HepG2 (cell line): ENCODE data around the gene IKZF4. TPM values are rescaled to one million over a fixed set of nuclear protein-coding genes. Genes with fewer than 3 reads are reported as not detected.

Experiments used
- ARID4A ChIP-seq: sonication (generic); formaldehyde crosslinking; IDR thresholded peaks from 2 replicates; pipeline ENCODE4 v1.5.0; 2020; ENCODE audit warnings: mild to moderate bottlenecking, missing genetic modification reagents, borderline replicate concordance
- CCAR2 ChIP-seq: fragments of 200-400 bp; formaldehyde crosslinking; optimal IDR thresholded peaks from 2 replicates; pipeline ENCODE3; 2018; ENCODE audit warnings: low read depth, mild to moderate bottlenecking, low read length, moderate library complexity
- CREB1 ChIP-seq, 2 experiments: fragments of 450-650 bp in 1 of 2; IDR thresholded peaks; 2 replicates each; pipeline ENCODE4 v1.6.1; 2016 to 2017; ENCODE audit warnings: control low read depth in 1 of 2, mild to moderate bottlenecking in 1 of 2, missing compliant biosample characterization in 1 of 2, missing genetic modification characterization in 1 of 2
- DRAP1 ChIP-seq: IDR thresholded peaks from 2 replicates; pipeline ENCODE4 v1.6.1; 2016; ENCODE audit warnings: missing genetic modification reagents, missing compliant biosample characterization
- FOSL2 ChIP-seq: sonication (generic); formaldehyde crosslinking; IDR thresholded peaks from 2 replicates; pipeline ENCODE4 v1.4.0; 2020; ENCODE audit warnings: missing genetic modification reagents
- JARID2 ChIP-seq: sonication (generic); formaldehyde crosslinking; IDR thresholded peaks from 2 replicates; pipeline ENCODE4 v1.8.1; 2023; ENCODE audit warnings: missing genetic modification reagents, inconsistent platforms; ENCODE audit not compliant: insufficient replicate concordance
- JDP2 ChIP-seq: sonication (generic); formaldehyde crosslinking; IDR thresholded peaks from 2 replicates; pipeline ENCODE4 v1.8.1; 2022; ENCODE audit warnings: missing genetic modification reagents, borderline replicate concordance
- KDM1A ChIP-seq: IDR thresholded peaks from 2 replicates; pipeline ENCODE4 v1.6.1; 2016; ENCODE audit warnings: missing compliant biosample characterization
- KDM4B ChIP-seq: sonication (generic); formaldehyde crosslinking; IDR thresholded peaks from 2 replicates; pipeline ENCODE4 v1.4.0; 2020; ENCODE audit warnings: missing genetic modification reagents
- NFIB ChIP-seq: sonication (generic); formaldehyde crosslinking; IDR thresholded peaks from 2 replicates; pipeline ENCODE4 v1.9.0; 2021; ENCODE audit warnings: missing genetic modification reagents, mild to moderate bottlenecking, borderline replicate concordance
- NONO ChIP-seq, 2 experiments: fragments of 450-650 bp in 1 of 2; sonication (generic) in 1 of 2; formaldehyde crosslinking in 1 of 2; IDR thresholded peaks in 1 of 2; conservative IDR thresholded peaks in 1 of 2; 2 replicates each; pipeline versions ENCODE4 v1.6.1 to v1.8.0; 2017 to 2022; ENCODE audit warnings: mild to moderate bottlenecking in 1 of 2, missing genetic modification reagents in 1 of 2, moderate library complexity in 1 of 2
- RAD51 ChIP-seq: fragments of 450-650 bp; IDR thresholded peaks from 2 replicates; pipeline ENCODE4 v1.6.1; 2016; ENCODE audit warnings: borderline replicate concordance
- SMC3 ChIP-seq: IDR thresholded peaks from 2 replicates; pipeline ENCODE4 v1.6.1; 2011; ENCODE audit warnings: low read length, improper control_type of control experiment
- SSRP1 ChIP-seq: IDR thresholded peaks from 2 replicates; pipeline ENCODE4 v1.6.1; 2016; ENCODE audit warnings: control low read depth
- TCF12 ChIP-seq, 2 experiments: fragments of 450-650 bp in 1 of 2; sonication (generic) in 1 of 2; formaldehyde crosslinking in 1 of 2; IDR thresholded peaks; 2 replicates each; pipeline versions ENCODE4 v1.6.1 to v1.8.0; 2017 to 2022; ENCODE audit warnings: antibody characterized with exemption in 1 of 2, mild to moderate bottlenecking in 1 of 2, missing genetic modification reagents in 1 of 2, moderate library complexity in 1 of 2
- ZFP91 ChIP-seq: sonication (generic); formaldehyde crosslinking; IDR thresholded peaks from 2 replicates; pipeline ENCODE4 v1.9.0; 2022; ENCODE audit warnings: missing genetic modification reagents, mild to moderate bottlenecking, borderline replicate concordance
- ZNF34 ChIP-seq: sonication (generic); formaldehyde crosslinking; IDR thresholded peaks from 2 replicates; pipeline ENCODE4 v1.4.0; 2020; ENCODE audit warnings: mild to moderate bottlenecking, missing genetic modification reagents, borderline replicate concordance
- ZNF501 ChIP-seq: sonication (generic); formaldehyde crosslinking; IDR thresholded peaks from 2 replicates; pipeline ENCODE4 v1.5.1; 2020; ENCODE audit warnings: mild to moderate bottlenecking, moderate library complexity, missing genetic modification reagents
- ZNF629 ChIP-seq: sonication (generic); formaldehyde crosslinking; conservative IDR thresholded peaks from 2 replicates; pipeline ENCODE4 v1.5.0; 2020; ENCODE audit warnings: missing genetic modification reagents
- ZNF7 ChIP-seq: IDR thresholded peaks from 2 replicates; pipeline ENCODE4 v1.6.1; 2016; ENCODE audit warnings: missing biosample characterization, missing genetic modification reagents
- ZNF790 ChIP-seq: sonication (generic); formaldehyde crosslinking; IDR thresholded peaks from 2 replicates; pipeline ENCODE4 v1.8.0; 2022; ENCODE audit warnings: missing genetic modification reagents, mild to moderate bottlenecking, borderline replicate concordance
- ZNF878 ChIP-seq: sonication (generic); formaldehyde crosslinking; IDR thresholded peaks from 2 replicates; pipeline ENCODE4 v1.8.1; 2023; ENCODE audit warnings: mild to moderate bottlenecking, missing genetic modification reagents, moderate library complexity
- polyA plus RNA-seq, 8 experiments: library from polyadenylated mRNA; depleted of rRNA in 3 of 8; stranded (reverse) in 7 of 8; unstranded in 1 of 8; fragments of >200 nt; fragmentation: Illumina TruSeq in 4 of 8; extraction: Trizol in 4 of 8; gene quantifications; 2 replicates each; pipeline versions ENCODE4 v1.2.1 to v1.2.3, GENCODE V29; 2011 to 2016; ENCODE audit warnings: low read depth in 4 of 8, missing spikeins in 1 of 8, mixed read lengths in 1 of 8; ENCODE audit not compliant: insufficient read depth in 1 of 8
- total RNA-seq, 5 experiments: library from RNA; depleted of rRNA; stranded (reverse); fragments of >200 nt; fragmentation: Illumina TruSeq; extraction: Trizol; gene quantifications; 2 replicates each; pipeline ENCODE4 v1.2.3, GENCODE V29; 2016; ENCODE audit warnings: low read depth in 1 of 5

The IKZF4 gene
- total and polyA plus RNA-seq, 2 of the 13 experiments (the other 11 are each of a cell fraction or from before 2014, with no cell fraction given) = 0.58 to 2.2 TPM

GRCh38 chr12:56081393-56082347, 60.8 kb downstream of the IKZF4 start (continued):
- TF ChIP-seq ZNF34 = 0 out of 2 replicates have a peak, but pooled peaks have one; percentile 75
- peak; percentile 7; the same call in 1 of the 2 replicates for TF ChIP-seq ZNF7 (CRISPR knock-in tag)
- TF ChIP-seq TCF12 (IDR thresholded peaks at IDR 0.05) = no peak
- peak; percentile 35 for TF ChIP-seq TCF12 (CRISPR knock-in tag; IDR thresholded peaks at IDR 0.05)
- peak; percentile 21; the same call in 1 of the 2 replicates for TF ChIP-seq SMC3
- TF ChIP-seq FOSL2 (CRISPR knock-in tag) = peak; percentile 85
- TF ChIP-seq JARID2 (CRISPR knock-in tag) = peak; percentile 71
- TF ChIP-seq KDM1A (CRISPR knock-in tag) = peak; percentile 84; the same call in 1 of the 2 replicates
- no peak for TF ChIP-seq ZNF790 (CRISPR knock-in tag)
- no peak for TF ChIP-seq CREB1 (IDR thresholded peaks at IDR 0.05)
- peak; percentile 82 for TF ChIP-seq CREB1 (CRISPR knock-in tag; IDR thresholded peaks at IDR 0.05)
- no peak for TF ChIP-seq NFIB (CRISPR knock-in tag)
- TF ChIP-seq ZNF501 (CRISPR knock-in tag) = peak; percentile 84
- TF ChIP-seq NONO (IDR thresholded peaks at IDR 0.05) = no peak
- peak; percentile 97 for TF ChIP-seq NONO (CRISPR knock-in tag; conservative IDR thresholded peaks at IDR 0.05)
- TF ChIP-seq ZNF629 (CRISPR knock-in tag) = peak; percentile 78
- no peak for TF ChIP-seq CCAR2
- peak; percentile 91 for TF ChIP-seq DRAP1
- TF ChIP-seq ZFP91 (CRISPR knock-in tag) = peak; percentile 70
- TF ChIP-seq KDM4B = peak; percentile 74
- TF ChIP-seq ZNF878 (CRISPR knock-in tag) = peak; percentile 99
- peak; percentile 92; the same call in 1 of the 2 replicates for TF ChIP-seq ARID4A (CRISPR knock-in tag)
- TF ChIP-seq SSRP1 (CRISPR knock-in tag) = no peak; the same call in none of the 2 replicates
- peak; percentile 40; the same call in 1 of the 2 replicates for TF ChIP-seq RAD51
- TF ChIP-seq JDP2 (CRISPR knock-in tag) = peak; percentile 87; the same call in 1 of the 2 replicates
